HepG2 (cell line): Measurements from ENCODE around the gene PRR29. TPM values are rescaled to one million over a fixed set of nuclear protein-coding genes. Genes with fewer than 3 reads are reported as not detected.

Experiments
- ATAC-seq: fragments of 200-7000 bp; cut with Tn5 transposase; 3 replicates; pipeline ENCODE4 v1.9.1; 2020; ENCODE audit warnings: mild to moderate bottlenecking, moderate library complexity
- BruUV-seq: library from RNA; stranded (reverse); fragments of 400-500 nt; replicated peaks from 2 replicates; lab custom pipeline; 2021; lab: Mats Ljungman, UMichigan
- CTCF ChIA-PET: fragments of 300-600 bp; formaldehyde crosslinking; extraction: SDS; loops from one replicate; lab custom pipeline; 2021; ENCODE audit warnings: low total read pairs, inconsistent platforms, low intra/inter-chr PET ratio; lab: Yijun Ruan, JAX
- POLR2A ChIA-PET: fragments of 350-600 bp; sonication (Branson Sonifier 250); formaldehyde crosslinking; loops from one replicate; lab custom pipeline; 2020; ENCODE audit warnings: antibody characterized with exemption, inconsistent platforms; lab: Yijun Ruan, JAX
- DNase-seq: peaks from one replicate; pipeline ENCODE4 v3.0.0-alpha.2; 2015; ENCODE audit warnings: low spot score
- FAIRE-seq: peaks from 3 replicates; lab custom pipeline; 2011; peaks lifted over from hg19 to GRCh38; lab: Jason Lieb, UNC
- H2AFZ ChIP-seq: one replicate; pipeline ENCODE4 v1.6.1; 2011; ENCODE audit warnings: low read length, inconsistent platforms
- H3K27ac ChIP-seq: fragments of 300-600 bp; 3 replicates; pipeline ENCODE4 v1.8.0; 2011; ENCODE audit warnings: mixed run types, mild to moderate bottlenecking, mixed read lengths, low read length, inconsistent platforms; ENCODE audit not compliant: insufficient read depth; ENCODE audit errors: extremely low read length
- H3K27me3 ChIP-seq, 2 experiments: fragments of 200-600 bp in 1 of 2; 2 replicates in 1 of 2; 3 replicates in 1 of 2; pipeline versions ENCODE4 v1.6.0 to v1.8.0; 2011; ENCODE audit warnings: low read length in 2 of 2, mild to moderate bottlenecking in 2 of 2, moderate library complexity in 2 of 2, inconsistent platforms in 1 of 2; ENCODE audit not compliant: insufficient read depth in 2 of 2, control insufficient read depth in 1 of 2
- H3K36me3 ChIP-seq, 2 experiments: fragments of 200-600 bp in 1 of 2; replicated peaks in 1 of 2; 2 replicates in 1 of 2; 3 replicates in 1 of 2; pipeline versions ENCODE4 v1.5.1 to v1.8.0; 2011; ENCODE audit warnings: low read length in 2 of 2, inconsistent platforms in 1 of 2; ENCODE audit not compliant: insufficient read depth in 2 of 2, control insufficient read depth in 1 of 2
- H3K4me1 ChIP-seq: 2 replicates; pipeline ENCODE4 v1.5.1; 2012; ENCODE audit warnings: low read length, inconsistent platforms; ENCODE audit not compliant: insufficient read depth
- H3K4me2 ChIP-seq: 2 replicates; pipeline ENCODE4 v1.6.0; 2011; ENCODE audit warnings: low read depth, low read length, inconsistent platforms
- H3K4me3 ChIP-seq, 3 experiments: fragments of 200-600 bp in 1 of 3; sonication (generic), shearing (Covaris generic) in 1 of 3; replicated peaks in 1 of 3; 2 replicates each; pipeline ENCODE4 v1.5.1; 2011 to 2016; ENCODE audit warnings: low read length in 3 of 3, inconsistent platforms in 2 of 3, low read depth in 2 of 3, mild to moderate bottlenecking in 2 of 3, control low read depth in 1 of 3, mixed read lengths in 1 of 3; ENCODE audit not compliant: insufficient read depth in 1 of 3
- H3K79me2 ChIP-seq: one replicate; pipeline ENCODE4 v1.6.1; 2011; ENCODE audit warnings: low read length, inconsistent platforms; ENCODE audit not compliant: insufficient read depth
- H3K9ac ChIP-seq: 2 replicates; pipeline ENCODE4 v1.6.0; 2011; ENCODE audit warnings: mild to moderate bottlenecking, low read depth, low read length, inconsistent platforms; ENCODE audit not compliant: insufficient read depth
- H3K9me3 ChIP-seq: 2 replicates; pipeline ENCODE4 v1.5.1; 2012; ENCODE audit warnings: mild to moderate bottlenecking, low read length
- H4K20me1 ChIP-seq: 2 replicates; pipeline ENCODE4 v1.6.0; 2011; ENCODE audit warnings: inconsistent platforms, mild to moderate bottlenecking, low read length, moderate library complexity; ENCODE audit not compliant: insufficient read depth
- AFF4 ChIP-seq: sonication (generic); formaldehyde crosslinking; IDR thresholded peaks from 2 replicates; pipeline ENCODE4 v1.4.0; 2020; ENCODE audit warnings: missing genetic modification reagents
- AKAP8 ChIP-seq: sonication (generic); formaldehyde crosslinking; IDR thresholded peaks from 2 replicates; pipeline ENCODE4 v1.5.1; 2020; ENCODE audit warnings: mild to moderate bottlenecking, missing genetic modification reagents
- ELF3 ChIP-seq: IDR thresholded peaks from 2 replicates; pipeline ENCODE4 v1.6.1; 2016; ENCODE audit warnings: missing genetic modification reagents, missing compliant biosample characterization
- NCOR1 ChIP-seq: fragments of 200-600 bp; sonication (generic); IDR thresholded peaks from 2 replicates; pipeline ENCODE4 v1.7.0; 2017; ENCODE audit warnings: antibody characterized with exemption, low read length, borderline replicate concordance
- NKX3-1 ChIP-seq: sonication (generic); formaldehyde crosslinking; IDR thresholded peaks from 2 replicates; pipeline ENCODE4 v1.5.0; 2020; ENCODE audit warnings: missing genetic modification reagents
- SP2 ChIP-seq: sonication (generic); formaldehyde crosslinking; IDR thresholded peaks from 2 replicates; pipeline ENCODE4 v1.5.1; 2020; ENCODE audit warnings: mild to moderate bottlenecking, missing genetic modification reagents
- SUZ12 ChIP-seq: fragments of 150-350 bp; IDR thresholded peaks from 2 replicates; pipeline ENCODE4 v1.6.1; 2014; ENCODE audit warnings: low read depth, low read length
- TBX2 ChIP-seq: sonication (generic); formaldehyde crosslinking; IDR thresholded peaks from 2 replicates; pipeline ENCODE4 v1.5.0; 2020; ENCODE audit warnings: missing genetic modification reagents, mild to moderate bottlenecking, borderline replicate concordance
- TEF ChIP-seq: sonication (generic); formaldehyde crosslinking; IDR thresholded peaks from 2 replicates; pipeline ENCODE4 v1.5.0; 2020; ENCODE audit warnings: missing genetic modification reagents
- ZC3H4 ChIP-seq: sonication (generic); formaldehyde crosslinking; IDR thresholded peaks from 2 replicates; pipeline ENCODE4 v1.4.0; 2020; ENCODE audit warnings: missing genetic modification reagents, borderline replicate concordance
- ZNF451 ChIP-seq: sonication (generic); formaldehyde crosslinking; IDR thresholded peaks from 2 replicates; pipeline ENCODE4 v1.5.0; 2020; ENCODE audit warnings: mild to moderate bottlenecking, missing genetic modification reagents
- ZNF891 ChIP-seq: sonication (generic); formaldehyde crosslinking; IDR thresholded peaks from 2 replicates; pipeline ENCODE4 v1.5.0; 2020; ENCODE audit warnings: mild to moderate bottlenecking, missing genetic modification reagents
- ZZZ3 ChIP-seq: sonication (generic); formaldehyde crosslinking; IDR thresholded peaks from 2 replicates; pipeline ENCODE4 v1.4.0; 2020; ENCODE audit warnings: missing genetic modification reagents, mild to moderate bottlenecking, borderline replicate concordance
- WGBS: methylation state at CpG from one replicate; pipeline ENCODE4 v1.1.6; 2017; ENCODE audit warnings: low lambda C conversion rate; 5-methylcytosine and 5-hydroxymethylcytosine counted together
- in situ Hi-C: cut with HindIII; loops from 2 replicates; pipeline ENCODE4 v1.10.0; 2017; ENCODE audit warnings: low pct_unique_long_range_greater_than_20kb; ENCODE audit not compliant: extremely low pct_ligation_motif_present
- intact Hi-C: fragments of 100-400 bp; cut with micrococcal nuclease; formaldehyde crosslinking; loops from one replicate; pipeline ENCODE4 v1.10.0; 2022; ENCODE audit not compliant: unreplicated experiment
- polyA plus RNA-seq, 8 experiments: library from polyadenylated mRNA; depleted of rRNA in 3 of 8; stranded (reverse) in 7 of 8; unstranded in 1 of 8; fragments of >200 nt; fragmentation: Illumina TruSeq in 4 of 8; extraction: Trizol in 4 of 8; gene quantifications; 2 replicates each; pipeline versions ENCODE4 v1.2.1 to v1.2.3, GENCODE V29; 2011 to 2016; ENCODE audit warnings: low read depth in 4 of 8, missing spikeins in 1 of 8, mixed read lengths in 1 of 8; ENCODE audit not compliant: insufficient read depth in 1 of 8
- total RNA-seq, 5 experiments: library from RNA; depleted of rRNA; stranded (reverse); fragments of >200 nt; fragmentation: Illumina TruSeq; extraction: Trizol; gene quantifications; 2 replicates each; pipeline ENCODE4 v1.2.3, GENCODE V29; 2016; ENCODE audit warnings: low read depth in 1 of 5

The PRR29 gene
- total and polyA plus RNA-seq, 2 of the 13 experiments (the other 11 are each of a cell fraction or from before 2014, with no cell fraction given) = 0.07 to 0.20 TPM

- Histone ChIP-seq H3K9ac (no peak overlapping the region), H3K27me3 (no peaks in the 10 kb centered on the region), H3K9me3 (no peaks in the 10 kb centered on the region), H3K79me2 (no peaks in the 10 kb centered on the region), H2AFZ (no peak overlapping the region), H3K36me3 (peaks cover 24 to 44% of the 10 kb centered on the region in 2 experiments), H3K27ac (no peak overlapping the region), H4K20me1 (no peaks in the 10 kb centered on the region), H3K4me1 (no peaks in the 10 kb centered on the region), H3K4me2 (no peak overlapping the region), H3K4me3 (no peak overlapping the region)
- no TSS peak for BruUV-seq
- 75% methylated on average over 11 of the region's 11 CpGs for WGBS
- DNase-seq = no peak
- FAIRE-seq = no peak
- CTCF ChIA-PET = no interaction called here
- intact Hi-C loops = no loop called here
- POLR2A ChIA-PET = interaction anchor here (1.2 kb wide), 1 partner anchor 18 kb away, joined by 3 read pairs; no protein-coding TSS in a partner anchor
- ATAC-seq = no peak
- in situ Hi-C loops = no loop called here
- no peak for TF ChIP-seq ZNF891 (CRISPR knock-in tag)
- no peak for TF ChIP-seq AKAP8 (CRISPR knock-in tag)
- TF ChIP-seq ZNF451 (CRISPR knock-in tag) = no peak
- TF ChIP-seq ZC3H4 = no peak
- TF ChIP-seq SUZ12 = no peak
- no peak for TF ChIP-seq NCOR1
- no peak for TF ChIP-seq ELF3 (CRISPR knock-in tag)
- no peak for TF ChIP-seq TEF (CRISPR knock-in tag)
- TF ChIP-seq AFF4 (CRISPR knock-in tag) = no peak
- TF ChIP-seq NKX3-1 = no peak
- TF ChIP-seq TBX2 (CRISPR knock-in tag) = no peak
- TF ChIP-seq ZZZ3 (CRISPR knock-in tag) = no peak
- TF ChIP-seq SP2 (CRISPR knock-in tag) = no peak
These were observed 43.8 kb downstream of the PRR29 start for GRCh38 chr17:64041912-64042311.
